Measurements from ENCODE around the gene SMAGP.
"Not testable (repeated sequence)": the region's sequence is repeated elsewhere in the genome, so short reads cannot be mapped to it uniquely, and the experiment has no call there.

The SMAGP gene

GRCh38 chr12:51229116-51229809 lies 41.0 kb downstream of the SMAGP start:
- H3K27me3 ChIP-seq (ENCODE audit: low read length) = no peaks in the 10 kb centered on the region
- TF ChIP-seq EZH2phosphoT487 (conservative IDR thresholded peaks at IDR 0.05; ENCODE audit: low read length) = no peak
- TF ChIP-seq CTCF (IDR thresholded peaks at IDR 0.05; ENCODE audit: insufficient read depth, low read length, poor library complexity, severe bottlenecking) = no peak
- H3K79me2 ChIP-seq (ENCODE audit: insufficient read depth, low read length) = no peaks in the 10 kb centered on the region
- H3K36me3 ChIP-seq (ENCODE audit: low read length) = no peaks in the 10 kb centered on the region
- no peaks in the 10 kb centered on the region for H3K9me3 ChIP-seq (ENCODE audit: insufficient read depth, low read length)
- no peak overlapping the region for H3K9ac ChIP-seq (ENCODE audit: low read length)
- H4K20me1 ChIP-seq (ENCODE audit: low read depth, low read length) = no peaks in the 10 kb centered on the region
- H2AFZ ChIP-seq (ENCODE audit: low read depth, low read length, severe bottlenecking) = no peak overlapping the region
- H3K9me2 ChIP-seq (replicated peaks; ENCODE audit: insufficient read depth, low read length) = no peaks in the 10 kb centered on the region
- H3K4me2 ChIP-seq (ENCODE audit: low read depth, low read length, poor library complexity, severe bottlenecking) = no peak overlapping the region
- H3K4me3 ChIP-seq (ENCODE audit: insufficient read depth, low read length, poor library complexity, severe bottlenecking) = no peak overlapping the region
- no peaks in the 10 kb centered on the region for H3F3A ChIP-seq (ENCODE audit: insufficient read depth)
- H3K27ac ChIP-seq (ENCODE audit: low read depth, low read length) = no peak overlapping the region

- TF ChIP-seq EZH2phosphoT487 (conservative IDR thresholded peaks at IDR 0.05; ENCODE audit: low read length) = no peak
- TF ChIP-seq CTCF (IDR thresholded peaks at IDR 0.05; ENCODE audit: insufficient read depth, low read length, poor library complexity, severe bottlenecking) = no peak
- no peaks in the 10 kb centered on the region for H3K79me2 ChIP-seq (ENCODE audit: insufficient read depth, low read length)
- H3K4me2 ChIP-seq (ENCODE audit: low read depth, low read length, poor library complexity, severe bottlenecking) = no peak overlapping the region
- no peak overlapping the region for H2AFZ ChIP-seq (ENCODE audit: low read depth, low read length, severe bottlenecking)
- no peaks in the 10 kb centered on the region for H3K36me3 ChIP-seq (ENCODE audit: low read length)
- no peaks in the 10 kb centered on the region for H3F3A ChIP-seq (ENCODE audit: insufficient read depth)
- H3K9me3 ChIP-seq (ENCODE audit: insufficient read depth, low read length) = no peaks in the 10 kb centered on the region
- no peaks in the 10 kb centered on the region for H3K9me2 ChIP-seq (replicated peaks; ENCODE audit: insufficient read depth, low read length)
- H3K9ac ChIP-seq (ENCODE audit: low read length) = no peak overlapping the region
- H3K27me3 ChIP-seq (ENCODE audit: low read length) = no peaks in the 10 kb centered on the region
- H3K27ac ChIP-seq (ENCODE audit: low read depth, low read length) = no peak overlapping the region
- no peak overlapping the region for H3K4me3 ChIP-seq (ENCODE audit: insufficient read depth, low read length, poor library complexity, severe bottlenecking)
- H4K20me1 ChIP-seq (ENCODE audit: low read depth, low read length) = no peaks in the 10 kb centered on the region
Measured at GRCh38 chr12:51227962-51228361, 42.3 kb downstream of the SMAGP start.

- not testable (repeated sequence) for H3K27me3 ChIP-seq (ENCODE audit: low read length); H3K79me2 ChIP-seq (ENCODE audit: insufficient read depth, low read length); H3K27ac ChIP-seq (ENCODE audit: low read depth, low read length); H4K20me1 ChIP-seq (ENCODE audit: low read depth, low read length); H3K9ac ChIP-seq (ENCODE audit: low read length); H2AFZ ChIP-seq (ENCODE audit: low read depth, low read length, severe bottlenecking); H3K9me3 ChIP-seq (ENCODE audit: insufficient read depth, low read length); H3K4me3 ChIP-seq (ENCODE audit: insufficient read depth, low read length, poor library complexity, severe bottlenecking); H3K36me3 ChIP-seq (ENCODE audit: low read length); H3K4me2 ChIP-seq (ENCODE audit: low read depth, low read length, poor library complexity, severe bottlenecking); H3F3A ChIP-seq (ENCODE audit: insufficient read depth); H3K9me2 ChIP-seq (replicated peaks; ENCODE audit: insufficient read depth, low read length)
Measured at GRCh38 chr12:51227112-51227511, 43.1 kb downstream of the SMAGP start.

- no peak overlapping the region for H3K4me3 ChIP-seq (ENCODE audit: insufficient read depth, low read length, poor library complexity, severe bottlenecking)
- no peak overlapping the region for H3K4me2 ChIP-seq (ENCODE audit: low read depth, low read length, poor library complexity, severe bottlenecking)
- no peaks in the 10 kb centered on the region for H3K9me3 ChIP-seq (ENCODE audit: insufficient read depth, low read length)
- H3K27ac ChIP-seq (ENCODE audit: low read depth, low read length) = no peak overlapping the region
- no peaks in the 10 kb centered on the region for H3K36me3 ChIP-seq (ENCODE audit: low read length)
- H3K27me3 ChIP-seq (ENCODE audit: low read length) = no peaks in the 10 kb centered on the region
- no peaks in the 10 kb centered on the region for H3K79me2 ChIP-seq (ENCODE audit: insufficient read depth, low read length)
- H2AFZ ChIP-seq (ENCODE audit: low read depth, low read length, severe bottlenecking) = no peak overlapping the region
- no peaks in the 10 kb centered on the region for H3K9me2 ChIP-seq (replicated peaks; ENCODE audit: insufficient read depth, low read length)
- no peaks in the 10 kb centered on the region for H4K20me1 ChIP-seq (ENCODE audit: low read depth, low read length)
- no peak overlapping the region for H3K9ac ChIP-seq (ENCODE audit: low read length)
- no peaks in the 10 kb centered on the region for H3F3A ChIP-seq (ENCODE audit: insufficient read depth)
- no peak for TF ChIP-seq CTCF (IDR thresholded peaks at IDR 0.05; ENCODE audit: insufficient read depth, low read length, poor library complexity, severe bottlenecking)
- no peak for TF ChIP-seq EZH2phosphoT487 (conservative IDR thresholded peaks at IDR 0.05; ENCODE audit: low read length)
Measured at GRCh38 chr12:51225771-51226170, 44.4 kb downstream of the SMAGP start.
